IPS-11a (cell line): ENCODE data around the gene DRD3.

Experiments used
- H3K4me3 ChIP-seq: one replicate; pipeline ENCODE4 v1.5.1; 2013; ENCODE audit warnings: low read depth, low read length, control low read depth

Gene DRD3

GRCh38 chr3:114080201-114080600 lies 98.7 kb downstream of the DRD3 start:
- H3K4me3 ChIP-seq = no peak overlapping the region

GRCh38 chr3:114079761-114080160 lies 99.1 kb downstream of the DRD3 start:
- H3K4me3 ChIP-seq = no peak overlapping the region

GRCh38 chr3:114078126-114078525 lies 100.7 kb downstream of the DRD3 start:
- no peak overlapping the region for H3K4me3 ChIP-seq
